ENCODE data around the gene CASS4. TPM values are rescaled to one million over a fixed set of nuclear protein-coding genes. Genes with fewer than 3 reads are reported as not detected.
A peak's percentile ranks its signal among the peaks of the same experiment; 100 is the strongest.

The CASS4 gene
- total RNA-seq, 1 donor from 2014 or later = 40.2 TPM

DNA sequence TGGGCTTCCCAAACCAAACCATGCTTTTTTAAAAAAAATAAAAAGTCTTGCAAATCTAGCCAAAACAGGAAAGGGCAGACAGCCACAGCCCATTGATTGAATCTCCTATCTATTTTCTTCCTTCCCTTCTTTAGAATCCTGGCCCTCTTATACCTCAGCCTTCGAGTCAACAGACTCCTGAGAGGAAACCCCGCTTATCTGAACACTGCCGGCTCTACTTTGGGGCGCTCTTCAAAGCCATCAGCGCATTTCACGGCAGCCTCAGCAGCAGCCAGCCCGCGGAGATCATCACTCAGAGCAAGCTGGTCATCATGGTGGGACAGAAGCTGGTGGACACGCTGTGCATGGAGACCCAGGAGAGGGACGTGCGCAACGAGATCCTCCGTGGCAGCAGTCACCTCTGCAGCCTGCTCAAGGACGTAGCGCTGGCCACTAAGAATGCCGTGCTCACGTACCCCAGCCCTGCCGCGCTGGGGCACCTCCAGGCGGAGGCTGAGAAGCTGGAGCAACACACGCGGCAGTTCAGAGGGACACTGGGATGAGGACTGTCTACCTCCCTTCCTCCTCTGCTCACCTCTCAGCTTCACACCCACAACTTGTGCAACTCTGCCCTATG is 46.3 kb downstream of the CASS4 start:
- TF ChIP-seq, protein P1, sequence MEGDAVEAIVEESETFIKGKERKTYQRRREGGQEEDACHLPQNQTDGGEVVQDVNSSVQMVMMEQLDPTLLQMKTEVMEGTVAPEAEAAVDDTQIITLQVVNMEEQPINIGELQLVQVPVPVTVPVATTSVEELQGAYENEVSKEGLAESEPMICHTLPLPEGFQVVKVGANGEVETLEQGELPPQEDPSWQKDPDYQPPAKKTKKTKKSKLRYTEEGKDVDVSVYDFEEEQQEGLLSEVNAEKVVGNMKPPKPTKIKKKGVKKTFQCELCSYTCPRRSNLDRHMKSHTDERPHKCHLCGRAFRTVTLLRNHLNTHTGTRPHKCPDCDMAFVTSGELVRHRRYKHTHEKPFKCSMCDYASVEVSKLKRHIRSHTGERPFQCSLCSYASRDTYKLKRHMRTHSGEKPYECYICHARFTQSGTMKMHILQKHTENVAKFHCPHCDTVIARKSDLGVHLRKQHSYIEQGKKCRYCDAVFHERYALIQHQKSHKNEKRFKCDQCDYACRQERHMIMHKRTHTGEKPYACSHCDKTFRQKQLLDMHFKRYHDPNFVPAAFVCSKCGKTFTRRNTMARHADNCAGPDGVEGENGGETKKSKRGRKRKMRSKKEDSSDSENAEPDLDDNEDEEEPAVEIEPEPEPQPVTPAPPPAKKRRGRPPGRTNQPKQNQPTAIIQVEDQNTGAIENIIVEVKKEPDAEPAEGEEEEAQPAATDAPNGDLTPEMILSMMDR (IDR thresholded peaks at IDR 0.05) = no peak
- Histone ChIP-seq H3K27ac (no peak overlapping the region), H3K4me3 (no peak overlapping the region), H3K4me1 (peaks cover 5% of the 10 kb centered on the region), H3K9me3 (no peaks in the 10 kb centered on the region), H3K36me3 (peaks cover 28% of the 10 kb centered on the region), H3K27me3 (no peaks in the 10 kb centered on the region)
- DNase-seq (no peak), ATAC-seq (peak; percentile 22)
- intact Hi-C loops (cut with DNase I) = no loop called here

DNA sequence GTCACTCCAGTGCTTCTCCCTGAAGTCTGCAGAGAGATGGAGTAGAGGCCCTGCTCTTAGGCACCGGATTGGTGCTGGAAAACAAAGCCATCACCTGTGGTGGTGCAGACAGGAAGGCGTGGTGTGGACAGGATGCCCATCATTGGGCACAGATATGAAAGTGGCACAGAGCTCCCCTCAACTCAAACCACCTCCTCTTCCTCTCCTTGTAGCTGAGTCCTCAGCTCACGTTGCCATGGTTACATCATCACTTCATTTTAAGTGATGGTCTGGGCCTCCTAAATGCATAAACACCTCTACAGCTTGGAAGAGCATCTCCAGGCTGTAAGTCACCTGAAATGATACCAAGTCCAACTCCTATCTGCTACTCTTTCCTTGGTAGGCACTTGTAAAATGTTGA is 48.4 kb downstream of the CASS4 start:
- intact Hi-C loops (cut with DNase I) = no loop called here
- H3K4me1 ChIP-seq = peaks cover 5% of the 10 kb centered on the region
- peak; percentile 56 for ATAC-seq
- H3K4me3 ChIP-seq = no peak overlapping the region
- peaks cover 9% of the 10 kb centered on the region for H3K36me3 ChIP-seq
- no peaks in the 10 kb centered on the region for H3K9me3 ChIP-seq
- no peak overlapping the region for H3K27ac ChIP-seq
- TF ChIP-seq, protein P1 (IDR thresholded peaks at IDR 0.05) = no peak
- DNase-seq = no peak
- no peaks in the 10 kb centered on the region for H3K27me3 ChIP-seq

DNA sequence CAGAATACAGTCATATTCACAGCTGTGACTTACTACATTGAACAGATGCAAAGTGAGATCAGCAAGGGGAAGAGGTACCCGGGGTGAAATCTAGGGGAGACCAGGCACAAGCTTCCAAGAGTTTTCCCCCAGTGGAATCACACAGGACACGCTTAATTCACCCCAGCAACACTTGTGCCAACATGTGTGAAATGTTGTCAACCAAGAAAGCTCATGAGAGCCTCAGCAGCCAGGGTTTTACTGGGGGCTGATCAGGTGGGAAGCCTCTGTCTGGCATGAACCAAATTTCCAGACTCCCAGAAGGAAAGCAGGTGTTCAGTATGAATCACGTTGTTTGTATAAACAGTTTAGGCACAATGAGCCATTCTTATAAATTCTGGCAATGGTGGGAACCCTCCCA is 49.5 kb downstream of the CASS4 start:
- no peak for DNase-seq
- TF ChIP-seq, protein P1 (IDR thresholded peaks at IDR 0.05) = no peak
- peaks cover 9% of the 10 kb centered on the region for H3K36me3 ChIP-seq
- H3K27ac ChIP-seq = no peak overlapping the region
- no peaks in the 10 kb centered on the region for H3K27me3 ChIP-seq
- no peaks in the 10 kb centered on the region for H3K9me3 ChIP-seq
- H3K4me3 ChIP-seq = no peak overlapping the region
- intact Hi-C loops (cut with DNase I) = no loop called here
- peaks cover 5% of the 10 kb centered on the region for H3K4me1 ChIP-seq
- ATAC-seq = no peak

DNA sequence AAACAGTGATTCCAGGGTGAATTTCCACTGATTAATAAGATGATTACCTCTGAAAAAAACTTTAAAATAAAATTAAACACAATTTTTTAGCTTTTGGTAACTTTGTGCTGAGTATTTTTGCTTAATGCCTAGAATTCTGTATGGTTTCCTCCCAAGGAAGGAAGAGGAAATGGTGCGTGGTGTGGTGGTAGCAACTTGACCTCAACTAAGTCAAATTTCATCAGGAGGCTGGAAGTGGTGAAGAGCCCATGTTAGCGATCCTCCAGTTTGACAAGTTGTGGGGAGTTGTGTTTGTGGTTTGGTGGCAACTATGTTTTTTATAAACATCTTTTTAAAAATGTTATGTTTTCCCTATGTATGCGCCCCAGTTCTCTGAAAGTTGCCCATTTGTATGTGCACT is 51.4 kb downstream of the CASS4 start:
- TF ChIP-seq, protein P1 (IDR thresholded peaks at IDR 0.05) = no peak
- peaks cover 8% of the 10 kb centered on the region for H3K4me1 ChIP-seq
- intact Hi-C loops (cut with DNase I) = no loop called here
- no peak for DNase-seq
- H3K9me3 ChIP-seq = no peaks in the 10 kb centered on the region
- H3K27ac ChIP-seq = no peak overlapping the region
- no peaks in the 10 kb centered on the region for H3K27me3 ChIP-seq
- ATAC-seq = no peak
- no peak overlapping the region for H3K4me3 ChIP-seq
- peaks cover 8% of the 10 kb centered on the region for H3K36me3 ChIP-seq

DNA sequence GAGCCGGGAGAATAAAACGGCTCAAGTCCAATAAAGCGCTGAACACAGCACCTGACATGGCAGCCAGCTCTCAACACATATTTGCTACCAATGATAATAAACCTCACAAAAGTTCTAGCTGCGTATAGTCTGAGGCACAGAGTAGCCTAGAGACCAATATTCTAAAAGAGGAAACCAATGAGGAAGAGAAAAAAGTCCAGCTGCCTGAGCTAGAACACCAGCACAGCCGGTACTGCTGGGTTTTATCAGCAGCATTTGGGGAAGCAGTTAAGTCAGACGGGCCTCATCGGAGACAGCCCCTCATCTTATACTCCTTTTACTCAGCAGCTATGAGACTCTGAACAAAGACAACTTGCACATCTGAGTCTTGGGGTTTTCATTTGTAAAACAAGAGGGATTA is 53.9 kb downstream of the CASS4 start:
- ATAC-seq = peak; percentile 13
- intact Hi-C loops (cut with DNase I) = no loop called here
- DNase-seq = no peak
- Histone ChIP-seq H3K27me3 (no peaks in the 10 kb centered on the region), H3K36me3 (no peaks in the 10 kb centered on the region), H3K27ac (no peak overlapping the region), H3K4me3 (no peak overlapping the region), H3K4me1 (peaks cover 20% of the 10 kb centered on the region), H3K9me3 (no peaks in the 10 kb centered on the region)
- TF ChIP-seq, protein P1 (IDR thresholded peaks at IDR 0.05) = no peak

DNA sequence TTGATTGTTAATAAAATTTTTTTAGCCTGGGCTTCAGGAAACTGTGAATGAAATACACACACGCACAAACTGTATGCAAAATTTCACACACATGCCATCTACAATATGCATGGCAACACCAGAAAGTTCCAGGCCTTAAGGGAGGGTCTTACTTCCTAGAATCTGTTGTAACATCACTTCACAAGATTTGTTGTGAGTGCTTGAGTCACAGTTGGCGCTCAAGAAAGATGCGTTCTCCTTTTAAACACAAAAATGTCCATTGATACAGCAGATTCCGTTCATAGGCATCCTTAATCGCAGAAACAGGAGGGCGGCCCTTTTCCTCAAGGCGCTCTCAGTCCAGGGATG is 55.9 kb downstream of the CASS4 start:
- intact Hi-C loops (cut with DNase I) = no loop called here
- H3K4me1 ChIP-seq = peaks cover 19% of the 10 kb centered on the region
- no peaks in the 10 kb centered on the region for H3K27me3 ChIP-seq
- peak overlapping the region; percentile 85 for H3K27ac ChIP-seq
- H3K4me3 ChIP-seq = peak overlapping the region; percentile 75
- H3K36me3 ChIP-seq = peaks cover 4% of the 10 kb centered on the region
- H3K9me3 ChIP-seq = no peaks in the 10 kb centered on the region
- TF ChIP-seq, protein P1 (IDR thresholded peaks at IDR 0.05) = no peak
- ATAC-seq (no peak), DNase-seq (no peak)
